Uterus (tissue), 2 donors: ENCODE results near the gene IGF2R.

Experiments
- CTCF ChIP-seq, 4 experiments: fragments of 200-600 bp in 2 of 4; fragments of 450-650 bp in 2 of 4; sonication (generic) in 2 of 4; IDR thresholded peaks; one replicate each; pipeline ENCODE4 v1.5.1; 2016 to 2019; ENCODE audit warnings: antibody characterized with exemption in 4 of 4, mild to moderate bottlenecking in 2 of 4, moderate library complexity in 1 of 4
- POLR2A ChIP-seq, 2 donors: fragments of 450-650 bp; IDR thresholded peaks; one replicate each; pipeline ENCODE4 v1.6.1; 2016; ENCODE audit warnings: antibody characterized with exemption in 2 of 2, mild to moderate bottlenecking in 1 of 2, moderate library complexity in 1 of 2

GRCh38 chr6:160031871-160032270 is 63.0 kb downstream of the IGF2R start:
- TF ChIP-seq CTCF (IDR thresholded peaks at IDR 0.05) (no peak), POLR2A (IDR thresholded peaks at IDR 0.05) (no peak)
